Panc1 (cell line): Measurements from ENCODE around the gene COL23A1.

ENCODE experiments used
- POLR2AphosphoS5 ChIP-seq: IDR thresholded peaks from 2 replicates; pipeline ENCODE4 v1.6.1; 2012; ENCODE audit warnings: mild to moderate bottlenecking, low read depth, low read length, moderate library complexity
- TF ChIP-seq, protein P1 (sequence below): fragments of 450-650 bp; IDR thresholded peaks from 2 replicates; pipeline ENCODE4 v1.5.1; 2017; ENCODE audit warnings: mild to moderate bottlenecking

DNA sequence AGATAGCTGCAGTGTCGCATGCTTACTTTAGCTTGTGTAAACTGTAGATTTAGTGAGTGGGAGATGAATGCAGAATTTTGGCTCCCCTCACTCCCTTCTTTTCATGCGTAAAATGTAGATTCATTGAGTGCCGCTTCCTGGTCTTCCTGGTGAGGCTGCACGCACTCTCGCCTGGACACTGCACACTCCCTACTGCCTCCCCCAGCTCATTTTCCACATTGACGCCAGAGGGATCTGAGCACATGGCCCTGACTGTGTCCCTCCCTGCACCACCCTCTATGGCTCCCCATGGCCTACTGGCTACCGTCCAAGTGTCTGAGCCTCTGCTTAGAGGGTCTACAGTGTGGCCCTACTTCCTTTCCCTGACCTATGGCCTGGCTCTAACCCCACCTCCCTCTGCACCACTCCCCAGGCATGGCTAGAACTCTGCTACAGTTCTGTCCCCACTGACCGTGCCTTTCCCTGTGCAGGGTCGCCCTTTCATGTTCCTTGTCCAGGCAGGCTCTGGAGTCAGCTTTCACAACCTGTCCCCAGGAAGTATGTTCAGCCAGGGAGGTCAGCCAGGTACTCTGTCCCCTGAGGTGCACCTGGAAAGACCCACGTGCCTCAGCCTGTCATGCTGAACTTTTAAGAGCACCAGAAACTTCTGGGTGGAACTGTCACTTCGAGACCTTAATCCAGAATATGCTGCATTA lies 160.6 kb downstream of the COL23A1 start:
- TF ChIP-seq, protein P1, sequence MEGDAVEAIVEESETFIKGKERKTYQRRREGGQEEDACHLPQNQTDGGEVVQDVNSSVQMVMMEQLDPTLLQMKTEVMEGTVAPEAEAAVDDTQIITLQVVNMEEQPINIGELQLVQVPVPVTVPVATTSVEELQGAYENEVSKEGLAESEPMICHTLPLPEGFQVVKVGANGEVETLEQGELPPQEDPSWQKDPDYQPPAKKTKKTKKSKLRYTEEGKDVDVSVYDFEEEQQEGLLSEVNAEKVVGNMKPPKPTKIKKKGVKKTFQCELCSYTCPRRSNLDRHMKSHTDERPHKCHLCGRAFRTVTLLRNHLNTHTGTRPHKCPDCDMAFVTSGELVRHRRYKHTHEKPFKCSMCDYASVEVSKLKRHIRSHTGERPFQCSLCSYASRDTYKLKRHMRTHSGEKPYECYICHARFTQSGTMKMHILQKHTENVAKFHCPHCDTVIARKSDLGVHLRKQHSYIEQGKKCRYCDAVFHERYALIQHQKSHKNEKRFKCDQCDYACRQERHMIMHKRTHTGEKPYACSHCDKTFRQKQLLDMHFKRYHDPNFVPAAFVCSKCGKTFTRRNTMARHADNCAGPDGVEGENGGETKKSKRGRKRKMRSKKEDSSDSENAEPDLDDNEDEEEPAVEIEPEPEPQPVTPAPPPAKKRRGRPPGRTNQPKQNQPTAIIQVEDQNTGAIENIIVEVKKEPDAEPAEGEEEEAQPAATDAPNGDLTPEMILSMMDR: no peak
- TF ChIP-seq POLR2AphosphoS5: no peak
